ENCODE measurements around the gene HDAC11.

DNA sequence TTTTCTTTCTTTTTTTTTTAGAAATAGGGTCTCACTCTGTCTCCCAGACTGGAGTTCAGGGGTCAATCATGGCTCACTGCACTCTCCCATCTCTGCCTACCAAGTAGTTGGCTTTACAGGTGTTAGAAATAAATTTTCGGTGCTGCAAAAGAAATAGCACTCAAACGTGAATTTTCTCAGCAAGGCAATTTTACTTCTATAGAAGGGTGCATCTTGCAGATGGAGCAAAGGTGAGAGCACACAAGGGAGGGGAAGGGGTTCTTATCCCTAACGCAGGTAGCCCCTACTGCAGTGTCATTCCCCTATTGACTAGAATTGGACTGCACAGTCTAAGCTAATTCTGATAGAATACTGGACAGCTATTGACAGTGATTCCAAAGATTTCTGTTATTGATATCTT is 62.0 kb downstream of the HDAC11 start:
- TF ChIP-seq, protein P1, sequence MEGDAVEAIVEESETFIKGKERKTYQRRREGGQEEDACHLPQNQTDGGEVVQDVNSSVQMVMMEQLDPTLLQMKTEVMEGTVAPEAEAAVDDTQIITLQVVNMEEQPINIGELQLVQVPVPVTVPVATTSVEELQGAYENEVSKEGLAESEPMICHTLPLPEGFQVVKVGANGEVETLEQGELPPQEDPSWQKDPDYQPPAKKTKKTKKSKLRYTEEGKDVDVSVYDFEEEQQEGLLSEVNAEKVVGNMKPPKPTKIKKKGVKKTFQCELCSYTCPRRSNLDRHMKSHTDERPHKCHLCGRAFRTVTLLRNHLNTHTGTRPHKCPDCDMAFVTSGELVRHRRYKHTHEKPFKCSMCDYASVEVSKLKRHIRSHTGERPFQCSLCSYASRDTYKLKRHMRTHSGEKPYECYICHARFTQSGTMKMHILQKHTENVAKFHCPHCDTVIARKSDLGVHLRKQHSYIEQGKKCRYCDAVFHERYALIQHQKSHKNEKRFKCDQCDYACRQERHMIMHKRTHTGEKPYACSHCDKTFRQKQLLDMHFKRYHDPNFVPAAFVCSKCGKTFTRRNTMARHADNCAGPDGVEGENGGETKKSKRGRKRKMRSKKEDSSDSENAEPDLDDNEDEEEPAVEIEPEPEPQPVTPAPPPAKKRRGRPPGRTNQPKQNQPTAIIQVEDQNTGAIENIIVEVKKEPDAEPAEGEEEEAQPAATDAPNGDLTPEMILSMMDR (conservative IDR thresholded peaks at IDR 0.05; ENCODE audit: low read depth, low read length): no peak
- no peak for TF ChIP-seq EZH2 (IDR thresholded peaks at IDR 0.05; ENCODE audit: borderline replicate concordance, low read depth, low read length, poor library complexity, severe bottlenecking)
